ENCODE data around the gene TNFSF10.

GRCh38 chr3:172514678-172515077, 8.6 kb downstream of the TNFSF10 start:
- TF ChIP-seq ZNF138 (CRISPR knock-in tag; conservative IDR thresholded peaks at IDR 0.05) (no peak), PREB (CRISPR knock-in tag; IDR thresholded peaks at IDR 0.05; ENCODE audit: borderline replicate concordance) (no peak), CTCF (IDR thresholded peaks at IDR 0.05) (no peak)

Measured in WTC11 (cell line).